ENCODE measurements around the gene LEFTY1.

Gene LEFTY1

DNA sequence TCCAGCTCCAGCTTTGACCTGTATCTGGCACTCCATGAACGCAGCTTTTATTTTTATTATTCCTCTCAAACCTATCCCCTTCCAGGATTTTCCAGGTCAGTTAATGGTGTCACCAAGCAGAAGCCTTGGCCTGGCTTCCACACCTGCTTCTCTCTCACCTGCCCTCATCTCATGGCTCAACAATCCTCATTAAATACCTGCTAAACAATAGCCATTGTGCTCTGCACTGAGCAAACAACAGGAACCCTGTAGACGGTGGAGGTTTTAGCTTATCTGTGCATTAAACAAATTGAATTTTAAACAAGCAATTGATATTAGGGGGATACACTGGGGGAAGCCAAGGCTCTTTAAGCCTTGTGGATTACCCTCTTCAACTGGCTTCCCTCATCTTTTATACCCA is 19.8 kb upstream of the LEFTY1 start:
- TF ChIP-seq, protein P1, sequence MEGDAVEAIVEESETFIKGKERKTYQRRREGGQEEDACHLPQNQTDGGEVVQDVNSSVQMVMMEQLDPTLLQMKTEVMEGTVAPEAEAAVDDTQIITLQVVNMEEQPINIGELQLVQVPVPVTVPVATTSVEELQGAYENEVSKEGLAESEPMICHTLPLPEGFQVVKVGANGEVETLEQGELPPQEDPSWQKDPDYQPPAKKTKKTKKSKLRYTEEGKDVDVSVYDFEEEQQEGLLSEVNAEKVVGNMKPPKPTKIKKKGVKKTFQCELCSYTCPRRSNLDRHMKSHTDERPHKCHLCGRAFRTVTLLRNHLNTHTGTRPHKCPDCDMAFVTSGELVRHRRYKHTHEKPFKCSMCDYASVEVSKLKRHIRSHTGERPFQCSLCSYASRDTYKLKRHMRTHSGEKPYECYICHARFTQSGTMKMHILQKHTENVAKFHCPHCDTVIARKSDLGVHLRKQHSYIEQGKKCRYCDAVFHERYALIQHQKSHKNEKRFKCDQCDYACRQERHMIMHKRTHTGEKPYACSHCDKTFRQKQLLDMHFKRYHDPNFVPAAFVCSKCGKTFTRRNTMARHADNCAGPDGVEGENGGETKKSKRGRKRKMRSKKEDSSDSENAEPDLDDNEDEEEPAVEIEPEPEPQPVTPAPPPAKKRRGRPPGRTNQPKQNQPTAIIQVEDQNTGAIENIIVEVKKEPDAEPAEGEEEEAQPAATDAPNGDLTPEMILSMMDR (IDR thresholded peaks at IDR 0.05; ENCODE audit: low read depth, low read length, poor library complexity, severe bottlenecking): no peak
- TF ChIP-seq EZH2phosphoT487 (IDR thresholded peaks at IDR 0.05; ENCODE audit: borderline replicate concordance, low read length): no peak
- Histone ChIP-seq H3K4me2 (ENCODE audit: low read length) (no peak overlapping the region), H3F3A (ENCODE audit: control insufficient read depth, insufficient read depth) (no peaks in the 10 kb centered on the region), H3K36me3 (ENCODE audit: control insufficient read depth, low read length) (no peaks in the 10 kb centered on the region), H3K4me3 (ENCODE audit: low read length) (no peak overlapping the region), H3K4me1 (ENCODE audit: control insufficient read depth, low read length) (peaks cover 4% of the 10 kb centered on the region; the same call in 1 of the 2 replicates), H3K27me3 (ENCODE audit: control insufficient read depth, low read length) (no peaks in the 10 kb centered on the region), H3K9me3 (ENCODE audit: control insufficient read depth, insufficient read depth, low read length) (no peaks in the 10 kb centered on the region), H4K20me1 (ENCODE audit: control insufficient read depth, insufficient read depth, low read depth, low read length) (no peaks in the 10 kb centered on the region), H3K27ac (ENCODE audit: low read depth, low read length) (no peak overlapping the region), H3K79me2 (ENCODE audit: control insufficient read depth, low read length) (no peaks in the 10 kb centered on the region), H3K9me2 (replicated peaks; ENCODE audit: control insufficient read depth, low read length) (no peaks in the 10 kb centered on the region)

DNA sequence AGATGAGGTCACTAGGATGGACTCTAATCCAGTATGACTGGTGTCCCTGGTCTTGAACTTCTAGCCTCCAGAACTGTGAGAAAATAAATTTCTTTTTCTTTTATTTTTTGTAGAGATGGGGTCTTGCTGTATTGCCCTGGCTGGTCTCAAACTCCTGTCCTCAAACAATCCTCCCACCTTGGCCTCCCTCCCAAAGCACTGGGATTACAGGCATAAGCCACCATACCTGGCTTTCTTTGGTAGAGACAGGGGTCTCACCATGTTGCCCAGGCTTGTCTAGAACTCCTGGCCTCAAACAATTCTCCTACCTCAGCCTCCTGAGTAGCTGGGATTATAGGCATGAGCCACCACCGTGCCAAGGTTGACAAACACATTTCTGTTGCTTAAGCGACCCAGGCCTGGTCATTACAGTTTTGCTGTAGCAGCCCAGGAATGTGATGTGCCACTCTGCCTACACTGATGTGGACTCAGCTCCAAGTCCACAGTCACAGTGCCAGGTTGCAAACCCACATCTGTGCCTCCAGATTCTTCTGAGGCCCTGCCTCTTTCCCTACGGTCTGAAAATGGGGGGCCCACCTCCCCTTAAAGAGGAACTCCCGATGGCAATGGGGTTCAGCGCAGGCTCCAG is 19.2 kb upstream of the LEFTY1 start:
- H3K27me3 ChIP-seq (ENCODE audit: control insufficient read depth, low read length): no peaks in the 10 kb centered on the region
- no peak overlapping the region for H3K4me2 ChIP-seq (ENCODE audit: low read length)
- H3K79me2 ChIP-seq (ENCODE audit: control insufficient read depth, low read length): no peaks in the 10 kb centered on the region
- TF ChIP-seq, protein P1 (IDR thresholded peaks at IDR 0.05; ENCODE audit: low read depth, low read length, poor library complexity, severe bottlenecking): no peak
- no peak for TF ChIP-seq EZH2phosphoT487 (IDR thresholded peaks at IDR 0.05; ENCODE audit: borderline replicate concordance, low read length)
- H3K9me2 ChIP-seq (replicated peaks; ENCODE audit: control insufficient read depth, low read length): no peaks in the 10 kb centered on the region
- no peaks in the 10 kb centered on the region for H4K20me1 ChIP-seq (ENCODE audit: control insufficient read depth, insufficient read depth, low read depth, low read length)
- no peak overlapping the region for H3K4me3 ChIP-seq (ENCODE audit: low read length)
- no peaks in the 10 kb centered on the region for H3F3A ChIP-seq (ENCODE audit: control insufficient read depth, insufficient read depth)
- no peaks in the 10 kb centered on the region for H3K9me3 ChIP-seq (ENCODE audit: control insufficient read depth, insufficient read depth, low read length)
- H3K4me1 ChIP-seq (ENCODE audit: control insufficient read depth, low read length): peaks cover 4% of the 10 kb centered on the region; the same call in 1 of the 2 replicates
- no peak overlapping the region for H3K27ac ChIP-seq (ENCODE audit: low read depth, low read length)
- no peaks in the 10 kb centered on the region for H3K36me3 ChIP-seq (ENCODE audit: control insufficient read depth, low read length)

DNA sequence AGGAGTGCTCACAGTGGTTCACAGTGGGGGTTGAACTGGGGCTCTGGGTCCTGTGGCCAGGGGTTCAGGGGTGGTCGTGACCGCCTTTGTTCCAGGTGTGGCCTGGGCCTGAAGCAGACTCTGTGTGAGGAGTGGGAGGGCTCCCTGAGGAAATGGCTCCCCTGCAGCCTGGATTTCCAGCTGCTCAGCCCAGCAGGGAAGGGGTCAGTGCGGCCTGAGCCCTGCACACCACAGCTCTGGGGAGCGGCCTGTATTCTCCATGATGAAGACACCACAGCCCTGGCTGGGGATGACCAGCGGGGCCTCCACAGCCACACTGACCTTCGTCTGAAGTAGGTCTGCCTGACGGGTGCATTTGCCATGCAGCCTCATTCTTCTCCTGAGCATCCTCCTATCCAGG is 18.4 kb upstream of the LEFTY1 start:
- Histone ChIP-seq H3K4me1 (ENCODE audit: control insufficient read depth, low read length) (peaks cover 4% of the 10 kb centered on the region; the same call in 1 of the 2 replicates), H3K27ac (ENCODE audit: low read depth, low read length) (no peak overlapping the region), H3K79me2 (ENCODE audit: control insufficient read depth, low read length) (no peaks in the 10 kb centered on the region), H4K20me1 (ENCODE audit: control insufficient read depth, insufficient read depth, low read depth, low read length) (no peaks in the 10 kb centered on the region), H3F3A (ENCODE audit: control insufficient read depth, insufficient read depth) (no peaks in the 10 kb centered on the region), H3K36me3 (ENCODE audit: control insufficient read depth, low read length) (no peaks in the 10 kb centered on the region), H3K4me2 (ENCODE audit: low read length) (no peak overlapping the region), H3K27me3 (ENCODE audit: control insufficient read depth, low read length) (no peaks in the 10 kb centered on the region), H3K9me3 (ENCODE audit: control insufficient read depth, insufficient read depth, low read length) (no peaks in the 10 kb centered on the region), H3K9me2 (replicated peaks; ENCODE audit: control insufficient read depth, low read length) (no peaks in the 10 kb centered on the region), H3K4me3 (ENCODE audit: low read length) (no peak overlapping the region)
- TF ChIP-seq EZH2phosphoT487 (IDR thresholded peaks at IDR 0.05; ENCODE audit: borderline replicate concordance, low read length): no peak
- TF ChIP-seq, protein P1 (IDR thresholded peaks at IDR 0.05; ENCODE audit: low read depth, low read length, poor library complexity, severe bottlenecking): no peak

Data from DOHH2 (cell line).